NCI-H1092 treated with DMSO at 0.1 percent for 48 hours (cell line): ENCODE results near the gene SMIM13.

Experiments
- DNase-seq: peaks from one replicate; lab custom pipeline; 2025; lab: John Stamatoyannopoulos, UW

Gene SMIM13

GRCh38 chr6:11153447-11153846 is 59.8 kb downstream of the SMIM13 start:
- DNase-seq, result no peak

DNA sequence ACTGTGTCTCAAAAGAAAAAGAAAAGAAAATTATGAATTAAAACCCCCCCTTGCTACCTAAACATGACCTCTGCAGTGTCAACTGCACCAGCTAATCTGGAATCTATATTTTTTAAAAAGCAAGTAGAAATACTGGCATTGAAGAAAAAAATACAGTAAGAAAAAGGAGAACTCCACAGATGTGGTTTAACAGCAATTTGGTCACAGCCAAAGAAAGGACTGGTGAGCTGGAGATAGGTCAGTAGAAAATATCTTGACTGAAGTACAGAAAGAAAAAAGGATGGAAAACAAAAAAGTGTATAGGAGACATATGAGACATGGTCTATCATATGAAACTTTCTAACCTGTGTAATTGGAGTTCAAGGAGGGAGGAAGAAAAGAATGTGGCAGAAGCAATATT is 62.0 kb downstream of the SMIM13 start:
- no peak for DNase-seq

GRCh38 chr6:11160199-11160598 is 66.6 kb downstream of the SMIM13 start:
- no peak for DNase-seq

GRCh38 chr6:11161031-11161956 is 67.7 kb downstream of the SMIM13 start:
- DNase-seq, result no peak

DNA sequence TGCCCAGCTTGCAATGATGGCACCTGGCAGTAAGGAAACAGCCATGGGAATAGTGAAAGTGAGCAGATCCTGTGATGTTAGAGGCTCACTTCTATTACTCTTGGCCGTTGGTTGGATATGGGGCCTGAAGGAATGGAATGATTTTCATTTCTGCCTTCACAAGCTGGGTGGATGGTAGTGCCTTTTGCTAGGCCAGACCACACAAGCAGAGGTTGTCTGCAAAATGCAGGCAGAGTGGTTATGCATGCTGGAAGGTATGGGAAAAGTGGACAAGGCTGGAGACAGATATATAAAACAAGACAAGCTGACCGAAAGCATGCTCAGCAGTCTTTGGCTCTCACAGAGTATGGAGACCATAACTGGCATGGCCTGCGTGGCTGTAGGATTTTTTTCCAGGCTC is 68.6 kb downstream of the SMIM13 start:
- DNase-seq, result no peak

GRCh38 chr6:11163932-11164331 is 70.3 kb downstream of the SMIM13 start:
- no peak for DNase-seq

DNA sequence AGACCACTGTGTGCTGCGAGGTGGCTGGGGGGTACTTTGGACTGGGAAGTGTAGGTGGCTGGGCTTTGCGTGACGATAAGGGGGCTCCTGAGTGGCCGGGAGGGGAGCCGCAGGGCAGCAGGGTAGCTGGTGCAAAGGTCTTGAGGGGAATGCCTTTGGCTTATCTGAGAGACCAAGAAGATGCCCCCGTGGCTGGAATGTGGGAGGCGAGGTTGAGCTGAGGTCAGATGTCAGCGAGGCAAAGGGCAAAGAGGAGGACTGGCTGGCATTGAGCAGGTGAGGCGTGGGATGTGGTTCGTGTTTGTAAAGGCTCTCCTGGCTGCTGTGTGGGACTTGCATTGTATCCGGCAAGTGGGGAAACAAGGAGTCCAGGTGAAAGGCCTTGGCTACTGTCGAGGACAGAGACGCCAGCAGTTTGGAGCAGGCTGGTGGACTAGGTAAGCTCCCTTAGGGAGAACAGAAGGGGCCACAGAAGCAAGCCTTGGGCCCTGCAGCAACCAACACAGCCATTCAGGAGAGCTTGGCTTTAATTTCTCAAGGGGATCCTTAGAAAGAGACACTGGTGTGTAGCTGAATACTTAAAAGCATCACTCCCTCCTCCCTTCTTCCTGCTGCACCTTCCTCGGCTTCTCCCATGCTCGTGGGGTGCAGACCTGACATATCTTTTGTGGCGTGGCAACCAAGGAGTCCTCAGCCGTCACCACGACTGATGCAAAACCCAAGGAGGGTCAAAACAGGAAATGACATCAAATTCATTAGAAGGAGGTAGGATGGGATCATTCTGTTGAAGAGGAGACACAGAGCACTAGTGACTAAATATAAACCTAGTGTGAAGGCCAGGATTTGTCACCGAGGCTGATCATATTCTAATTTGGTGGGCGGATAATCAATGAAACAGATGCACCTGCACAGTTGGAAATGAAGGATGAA is 71.3 kb downstream of the SMIM13 start:
- DNase-seq, result no peak

- no peak for DNase-seq
Observed at GRCh38 chr6:11166948-11167347, 73.3 kb downstream of the SMIM13 start.

DNA sequence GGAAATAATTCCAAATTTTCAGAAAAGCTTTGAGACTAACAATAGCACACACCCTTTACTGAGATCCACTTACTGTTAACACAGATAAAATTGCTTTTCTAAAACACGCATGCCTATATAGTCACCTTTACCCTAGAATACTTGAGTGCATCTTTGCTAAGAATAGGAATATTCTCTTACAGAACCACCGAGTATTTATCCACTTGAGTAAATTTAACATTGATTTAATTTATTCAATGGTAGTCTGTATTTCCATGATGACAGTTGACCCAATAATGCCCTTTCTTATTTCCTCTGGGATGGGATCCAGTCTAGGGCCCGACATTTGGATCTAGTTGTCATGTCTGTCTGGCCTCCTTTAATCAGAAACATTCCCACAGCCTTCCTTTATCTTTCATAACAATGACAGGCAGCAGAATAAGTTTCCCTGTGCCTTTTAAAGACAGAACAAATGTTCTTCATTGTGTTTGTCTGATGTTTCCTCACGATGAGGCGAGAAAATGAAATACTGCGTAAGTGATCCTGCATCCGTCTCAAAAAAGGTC is 74.5 kb downstream of the SMIM13 start:
- no peak for DNase-seq

GRCh38 chr6:11171952-11172351 is 78.3 kb downstream of the SMIM13 start:
- DNase-seq, result no peak

- DNase-seq, result no peak
Observed at GRCh38 chr6:11172501-11173327, 79.1 kb downstream of the SMIM13 start.

- no peak for DNase-seq
Observed at GRCh38 chr6:11174242-11174611, 80.6 kb downstream of the SMIM13 start.

DNA sequence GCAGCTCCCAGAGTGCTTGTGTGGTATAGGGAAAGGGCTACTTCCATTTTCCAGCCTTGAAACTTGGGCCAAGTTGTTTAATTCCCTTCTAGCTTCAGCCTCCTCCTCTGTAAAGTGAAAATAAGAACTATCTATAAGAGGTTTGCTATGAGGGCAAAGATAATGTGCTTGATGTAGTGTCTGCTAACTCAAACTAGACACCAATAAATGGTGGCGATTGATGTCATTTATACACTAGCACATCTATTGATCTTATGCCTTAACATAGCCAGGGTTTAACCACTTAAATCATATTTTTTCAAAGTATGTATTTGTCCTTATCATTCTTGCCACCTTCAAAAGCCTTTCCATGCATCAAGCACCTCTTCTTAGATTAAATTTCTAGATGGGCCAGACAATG is 83.6 kb downstream of the SMIM13 start:
- DNase-seq, result no peak

GRCh38 chr6:11179088-11179418 is 85.4 kb downstream of the SMIM13 start:
- DNase-seq, result no peak

DNA sequence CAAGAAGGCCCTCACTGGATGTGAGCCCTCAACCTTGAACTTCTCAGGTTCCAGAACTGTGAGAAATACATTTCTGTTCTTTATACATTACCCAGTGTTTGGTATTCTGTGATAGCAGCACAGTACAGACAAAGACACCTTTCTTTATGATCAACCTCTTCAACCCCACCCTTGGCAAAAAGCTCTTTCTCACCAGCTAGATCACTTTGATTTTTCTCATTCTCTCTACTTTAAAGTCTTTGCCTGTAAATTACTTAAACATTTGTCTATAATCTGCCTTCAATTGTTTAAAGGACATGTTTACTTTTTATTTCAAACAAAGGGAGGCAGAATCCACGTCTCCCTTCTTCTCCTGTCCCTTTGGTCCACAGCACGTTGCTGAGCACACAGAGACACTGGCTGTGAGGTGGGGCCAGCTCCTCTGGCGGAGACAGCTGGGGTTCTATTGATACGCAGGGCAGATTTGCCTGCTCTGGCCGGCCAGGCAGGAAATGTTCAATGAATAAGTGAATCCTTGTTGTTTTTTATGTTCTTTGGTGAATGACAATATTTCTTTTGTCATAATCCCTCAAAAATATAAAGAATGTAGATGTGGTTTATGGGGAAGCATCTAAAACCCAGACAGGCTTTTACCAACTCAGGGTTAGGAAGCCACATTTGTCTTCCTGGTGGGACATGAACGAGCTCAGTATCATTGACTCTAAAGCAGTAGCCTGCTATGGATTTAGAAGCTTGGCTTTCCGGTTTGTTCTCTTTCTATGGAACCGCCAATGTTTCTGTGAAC is 86.0 kb downstream of the SMIM13 start:
- no peak for DNase-seq

DNA sequence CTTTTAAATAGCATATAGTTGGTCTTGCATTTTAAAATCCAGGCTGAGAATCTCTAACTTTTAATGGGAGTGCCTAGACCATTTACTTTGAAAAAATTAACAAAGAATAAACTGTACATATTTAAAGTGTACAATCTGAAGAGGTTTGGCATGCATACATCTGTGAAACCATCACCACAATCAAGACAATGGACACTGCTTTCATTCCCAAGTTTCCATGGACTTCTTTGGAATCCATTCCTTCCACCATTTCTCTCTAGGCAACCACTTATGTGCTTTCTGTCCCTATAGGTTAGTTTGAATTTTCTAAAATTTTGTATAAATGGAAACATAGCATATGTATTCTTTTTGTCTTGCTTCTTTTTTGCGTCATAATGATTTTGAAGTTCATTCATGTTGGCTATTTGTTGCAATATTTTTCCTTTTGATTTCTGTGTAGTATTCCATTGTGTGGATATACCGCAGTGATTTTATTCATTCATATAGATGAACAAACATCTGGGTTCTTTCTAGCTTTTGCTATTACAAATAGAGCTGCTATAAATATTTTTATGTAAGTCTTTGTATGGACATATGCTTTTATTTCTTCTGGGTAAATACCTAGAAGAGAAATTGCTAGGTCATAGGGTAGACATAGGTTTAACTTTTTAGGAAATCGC is 88.0 kb downstream of the SMIM13 start:
- DNase-seq, result no peak

DNA sequence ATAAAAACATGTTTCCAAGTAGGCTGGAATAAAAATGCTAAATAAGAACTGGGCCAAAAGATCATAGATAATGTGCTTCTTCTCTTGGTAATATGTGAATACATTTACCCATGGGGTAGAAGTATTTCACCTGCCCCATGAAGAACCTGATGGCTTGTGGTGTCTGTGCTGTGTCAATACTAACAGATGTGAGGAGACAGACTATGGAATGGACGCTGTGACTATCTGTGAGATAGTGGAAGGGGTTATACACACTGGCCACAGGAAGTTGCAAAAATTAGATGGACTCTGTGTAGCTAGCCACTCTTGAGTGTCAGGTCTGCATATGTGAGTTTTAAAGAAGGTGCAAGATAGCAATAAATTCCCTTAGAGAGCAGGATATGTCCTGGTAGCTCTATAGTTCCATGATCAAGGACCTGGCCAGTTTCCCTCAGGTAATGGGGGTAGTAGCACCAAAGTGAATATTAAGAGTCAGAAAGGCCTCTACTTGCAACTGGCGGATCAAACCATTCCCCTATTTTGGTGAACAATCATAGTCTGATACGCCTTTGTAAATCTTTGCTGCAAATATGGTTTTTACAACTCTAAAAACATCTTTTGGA is 90.2 kb downstream of the SMIM13 start:
- no peak for DNase-seq

DNA sequence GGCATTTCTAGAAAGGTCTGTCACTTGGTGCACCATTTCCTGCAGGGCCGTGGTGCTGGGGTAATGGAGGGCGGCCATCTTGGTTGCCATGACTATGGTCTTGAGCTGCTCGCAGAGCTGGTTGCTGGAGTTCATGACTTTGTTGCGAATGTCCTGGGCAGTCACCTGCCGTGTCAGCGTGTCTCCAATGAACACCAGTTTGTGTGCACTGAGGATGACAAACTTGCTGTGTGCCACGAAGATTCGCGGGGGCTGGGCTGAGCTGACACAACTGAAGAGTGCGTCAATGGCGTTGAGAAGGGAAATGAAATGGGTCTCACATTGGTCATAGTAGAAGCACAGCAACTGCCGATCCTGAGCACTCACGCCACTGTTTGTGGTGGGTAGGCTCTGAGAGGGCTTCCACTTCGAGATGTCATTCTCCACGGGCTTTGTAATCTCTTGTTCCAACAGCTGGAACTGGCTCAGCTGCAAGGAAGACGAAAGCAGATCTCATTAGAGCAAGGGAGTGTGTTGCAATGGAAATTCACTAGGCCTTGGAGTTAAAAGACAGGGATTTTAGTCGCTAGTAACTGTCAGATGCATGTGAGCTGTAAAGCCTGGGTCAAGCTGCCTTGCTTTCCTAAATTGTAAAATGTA is 91.7 kb downstream of the SMIM13 start:
- no peak for DNase-seq

DNA sequence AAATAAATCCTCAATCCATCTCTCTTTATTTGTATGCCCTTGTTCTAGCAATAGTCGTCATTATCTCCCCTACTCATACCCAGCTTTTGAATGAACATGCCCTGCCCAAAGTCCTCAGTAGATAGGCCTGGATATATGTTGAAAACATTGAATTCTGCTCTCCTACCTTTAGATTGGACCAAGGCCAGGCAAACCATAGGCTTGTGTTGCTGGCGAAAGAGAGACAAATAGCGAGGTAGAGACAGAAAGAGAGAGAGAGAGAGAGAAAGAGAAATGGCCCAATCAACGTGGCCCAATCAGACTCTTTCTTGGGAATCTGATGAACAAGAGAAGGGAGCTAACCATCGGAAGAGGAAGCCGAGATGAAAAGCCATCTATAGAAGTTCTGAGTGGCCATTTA is 93.7 kb downstream of the SMIM13 start:
- no peak for DNase-seq
